NK-92 (cell line): ENCODE results near the gene WNT9A.
"Not testable (repeated sequence)": the region's sequence is repeated elsewhere in the genome, so short reads cannot be mapped to it uniquely, and the experiment has no call there.

ENCODE experiments used
- DNase-seq: peaks from one replicate; lab custom pipeline; 2025; ENCODE audit not compliant: unreplicated experiment; lab: John Stamatoyannopoulos, UW

The WNT9A gene

DNA sequence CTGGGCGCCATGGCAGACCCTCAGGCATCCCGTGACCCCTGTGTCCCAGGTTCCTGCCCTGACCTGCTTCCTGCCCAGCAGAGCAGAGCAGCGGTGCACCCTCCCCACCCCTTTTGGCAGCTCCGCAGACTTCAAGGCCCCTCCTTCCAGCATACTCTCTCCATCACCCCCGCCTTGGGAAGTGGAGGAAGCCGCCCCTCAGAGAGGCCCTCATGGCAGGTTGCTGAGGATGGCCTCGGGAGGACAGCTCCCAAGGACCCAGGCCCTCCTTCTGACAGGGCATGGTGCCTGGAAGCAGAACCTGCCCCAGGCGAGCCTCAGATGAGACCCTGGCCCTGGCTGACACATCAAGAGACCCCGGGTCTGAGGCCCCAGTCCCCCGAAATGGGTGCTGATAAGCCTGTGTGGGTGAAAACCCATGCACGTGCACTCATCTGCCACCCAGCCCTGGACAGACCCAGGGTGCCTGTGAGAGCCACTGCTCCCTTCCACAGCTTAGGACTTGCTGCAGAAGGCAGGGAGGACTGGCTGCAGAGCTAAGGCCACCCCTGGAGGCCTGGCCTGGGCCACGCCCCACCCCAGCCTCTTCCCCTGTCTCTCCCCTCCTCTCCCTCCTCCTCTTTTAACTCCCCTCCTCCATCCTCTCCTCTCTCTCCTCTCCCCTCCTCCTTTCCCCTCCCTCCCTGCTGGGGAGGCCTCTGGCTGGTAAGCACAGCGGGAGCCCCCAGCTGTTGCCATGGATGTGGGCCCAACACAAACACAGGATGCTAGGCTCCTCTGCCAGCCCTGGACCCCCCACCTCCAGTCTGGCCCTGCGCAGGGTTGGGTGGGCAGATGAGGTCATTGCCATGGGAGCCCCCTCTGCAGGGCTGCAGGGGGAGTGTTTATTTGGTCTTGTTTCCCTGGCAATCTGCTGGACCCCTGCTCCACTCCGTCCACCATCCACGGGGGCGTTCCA lies 33.7 kb downstream of the WNT9A start:
- DNase-seq: no peak

DNA sequence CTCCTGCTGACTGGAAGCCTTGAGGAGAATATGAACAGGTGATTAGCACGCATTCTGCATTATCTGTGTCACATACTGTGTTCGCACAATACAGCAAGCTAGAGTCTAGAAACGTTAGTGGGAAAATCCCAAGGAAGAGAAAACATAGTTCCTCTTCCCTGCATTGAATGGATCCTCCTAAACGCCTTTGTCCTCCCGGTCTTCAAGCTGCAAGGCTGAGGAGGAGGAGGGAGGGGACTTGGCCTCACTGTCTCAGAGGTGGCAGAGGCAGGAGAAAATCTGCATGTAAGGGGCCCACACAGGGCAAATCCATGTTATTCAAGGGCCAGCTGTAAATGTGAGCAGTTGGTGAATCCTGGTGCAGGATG lies 34.4 kb downstream of the WNT9A start:
- DNase-seq: no peak

DNA sequence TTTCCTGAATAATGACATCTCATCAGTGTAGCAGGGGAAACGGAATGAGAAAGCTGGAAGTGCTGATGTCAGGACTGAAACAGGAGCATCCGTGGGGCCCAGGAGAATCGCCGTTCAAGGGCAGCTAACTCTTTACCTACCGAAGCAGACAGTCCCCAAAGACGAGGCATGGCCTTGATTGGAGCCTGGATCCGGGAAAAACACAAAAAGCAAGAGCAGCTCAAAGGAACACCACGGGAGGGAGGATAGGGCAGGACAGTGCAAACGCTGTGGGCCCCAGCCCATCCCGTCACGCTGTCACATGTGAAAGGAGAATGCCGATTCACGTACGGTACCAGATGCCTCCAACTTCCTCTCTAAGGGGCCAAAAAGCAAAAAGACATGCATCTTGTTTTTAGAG lies 34.9 kb downstream of the WNT9A start:
- DNase-seq: no peak

DNA sequence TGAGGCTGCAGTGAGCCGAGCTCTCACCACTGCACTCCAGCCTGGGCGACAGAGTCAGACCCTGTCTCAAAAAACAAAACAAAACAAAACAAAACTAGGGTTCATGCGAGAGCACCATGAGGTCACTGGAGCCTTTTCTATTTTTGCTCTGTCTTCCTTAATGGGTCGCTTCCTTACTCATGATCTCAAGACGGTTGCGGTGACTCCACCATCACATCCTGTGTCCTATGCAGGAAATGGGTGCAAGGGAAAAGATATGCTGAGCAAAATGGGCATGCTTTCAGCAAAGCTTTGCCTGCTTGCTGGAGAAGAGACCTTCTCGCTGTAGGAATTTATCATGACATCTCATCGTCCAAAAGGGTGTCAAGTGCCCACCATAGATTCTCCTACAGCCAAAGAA lies 36.4 kb downstream of the WNT9A start:
- no peak for DNase-seq

DNA sequence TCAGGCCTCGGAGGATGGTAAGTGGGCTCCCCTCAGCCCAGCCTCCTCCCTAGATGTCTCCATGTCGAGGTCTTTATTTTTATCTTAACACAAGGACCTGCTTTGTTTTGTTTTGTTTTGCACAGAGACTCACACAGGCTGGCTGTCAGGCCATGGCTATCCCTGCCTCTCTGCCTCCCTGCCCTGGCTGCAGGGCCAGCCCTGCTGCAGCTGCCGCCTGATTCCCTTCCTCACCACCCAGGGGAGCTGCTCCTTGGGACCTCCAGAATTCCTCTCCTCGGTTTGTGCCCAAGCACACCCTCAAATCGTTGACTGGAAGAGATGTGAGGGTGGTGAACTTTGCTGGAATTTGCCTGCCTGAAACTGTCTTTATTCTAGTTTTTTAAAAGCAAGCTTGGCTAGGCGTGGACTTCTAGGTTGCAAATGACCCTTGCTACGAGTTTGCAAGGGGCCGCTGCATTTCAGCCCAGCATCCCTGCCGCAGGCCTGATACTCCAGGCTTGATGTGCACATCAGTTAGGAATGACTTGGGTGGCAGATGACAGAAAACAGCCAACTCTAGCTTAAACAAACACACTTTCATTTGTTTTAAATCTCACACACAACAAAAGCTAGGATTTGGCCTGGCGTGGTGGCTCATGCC lies 37.1 kb downstream of the WNT9A start:
- no peak for DNase-seq

DNA sequence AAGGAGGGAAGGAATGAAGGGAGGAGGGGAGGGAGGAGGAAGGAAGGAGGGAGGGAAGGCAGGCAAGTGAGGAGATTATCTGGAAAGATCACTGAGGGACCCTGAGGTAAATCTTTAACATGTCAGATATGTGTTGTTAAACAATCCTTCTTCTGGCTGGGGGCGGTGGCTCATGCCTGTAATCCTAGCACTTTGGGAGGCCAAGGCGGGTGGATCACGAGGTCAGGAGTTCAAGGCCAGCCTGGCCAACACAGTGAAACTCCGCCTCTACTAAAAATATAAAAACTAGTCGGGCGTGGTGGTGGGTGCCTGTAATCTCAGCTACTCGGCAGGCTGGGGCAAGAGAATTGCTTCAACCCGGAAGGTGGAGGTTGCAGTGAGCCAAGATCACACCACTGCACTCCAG lies 37.8 kb downstream of the WNT9A start:
- not testable (repeated sequence) for DNase-seq

DNA sequence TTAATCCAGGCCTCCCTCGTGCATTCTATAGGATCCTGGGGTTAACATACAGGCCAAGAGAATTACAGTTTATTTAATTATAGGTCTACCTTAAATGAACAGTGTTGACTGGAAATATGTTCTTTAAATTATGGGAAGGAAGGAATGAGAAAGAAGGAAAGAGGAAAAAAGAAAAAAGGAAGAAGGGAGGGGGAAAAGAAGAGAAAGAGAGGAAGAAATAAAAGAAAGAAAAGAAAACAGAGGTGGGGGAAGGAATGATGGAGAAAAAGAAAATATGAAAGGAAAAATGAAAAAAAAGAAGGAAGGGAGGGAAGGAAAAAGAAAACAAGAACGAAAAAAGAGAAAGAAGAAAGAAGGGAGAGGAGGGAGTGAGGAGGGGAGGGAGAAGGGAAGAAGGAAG lies 38.5 kb downstream of the WNT9A start:
- no peak for DNase-seq

DNA sequence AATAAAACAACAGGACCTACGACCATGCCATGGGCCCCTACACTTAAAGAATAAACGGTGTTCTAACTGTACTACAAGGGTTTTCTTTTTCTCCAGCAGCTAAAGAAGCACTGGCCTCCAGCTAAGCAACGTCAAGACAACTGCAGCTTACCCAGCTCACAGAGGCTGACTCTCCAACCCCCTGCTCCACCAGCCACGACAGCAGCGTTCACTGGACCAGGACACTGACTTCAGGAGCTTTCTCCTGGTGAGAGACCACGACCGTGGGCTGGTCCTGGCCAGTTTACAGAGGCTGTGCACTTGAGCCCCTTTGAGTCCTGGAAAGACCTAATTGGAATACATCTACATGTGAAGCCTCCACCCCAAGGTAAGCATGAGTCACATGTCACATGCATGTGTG lies 39.4 kb downstream of the WNT9A start:
- no peak for DNase-seq

DNA sequence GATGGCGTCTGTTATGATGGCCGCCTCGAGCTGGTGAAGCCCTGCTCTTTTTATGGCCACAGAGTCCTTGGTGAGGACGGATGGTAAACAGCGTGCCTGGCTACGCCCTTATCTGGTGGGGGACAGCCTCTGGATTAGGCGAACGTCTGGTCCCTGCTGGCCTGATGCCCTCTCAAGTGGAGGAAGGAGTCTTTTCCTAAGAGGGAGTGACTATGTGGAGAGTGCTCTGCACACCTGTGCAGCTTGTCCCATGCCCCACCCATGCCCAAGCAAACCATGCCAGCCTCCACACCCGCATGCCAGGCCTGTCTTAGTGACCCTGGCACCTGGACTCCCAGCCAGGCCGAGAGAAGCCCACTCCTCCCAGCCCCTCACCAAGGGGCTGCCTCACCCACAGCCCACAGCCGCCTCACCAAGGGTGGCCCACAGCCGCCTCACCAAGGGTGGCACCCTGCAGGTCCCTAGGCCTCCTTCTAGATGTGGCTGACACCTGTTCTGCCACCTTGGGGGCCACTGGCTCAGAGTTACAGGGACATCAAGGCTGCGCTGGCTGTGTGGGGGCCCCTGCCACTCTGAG lies 40.2 kb downstream of the WNT9A start:
- DNase-seq: no peak

DNA sequence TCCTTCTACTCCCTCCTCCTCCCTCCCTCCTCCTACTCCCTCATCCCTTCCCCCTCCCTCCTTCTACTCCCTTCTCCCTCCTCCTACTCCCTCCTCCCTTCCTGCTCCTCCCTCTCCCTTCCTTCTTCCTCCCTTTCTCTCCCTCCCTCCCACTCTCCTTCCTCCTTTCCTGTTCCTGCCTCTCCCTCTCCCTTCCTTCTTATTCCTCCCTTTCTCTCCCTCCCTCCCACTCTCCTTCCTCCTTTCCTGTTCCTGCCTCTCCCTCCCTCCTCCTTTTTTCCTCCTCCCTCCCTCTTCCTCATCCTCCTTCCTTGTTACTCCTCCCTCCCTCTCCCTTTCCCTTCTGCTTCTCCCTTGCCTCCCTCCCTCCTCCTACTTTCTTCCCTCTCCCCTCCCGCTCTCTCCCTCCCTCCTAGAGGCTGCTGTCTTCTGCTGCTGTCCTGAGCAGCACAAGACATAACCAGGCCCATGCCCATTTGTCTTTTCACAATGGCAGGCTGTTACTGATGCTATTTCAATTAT lies 41.1 kb downstream of the WNT9A start:
- DNase-seq: no peak

DNA sequence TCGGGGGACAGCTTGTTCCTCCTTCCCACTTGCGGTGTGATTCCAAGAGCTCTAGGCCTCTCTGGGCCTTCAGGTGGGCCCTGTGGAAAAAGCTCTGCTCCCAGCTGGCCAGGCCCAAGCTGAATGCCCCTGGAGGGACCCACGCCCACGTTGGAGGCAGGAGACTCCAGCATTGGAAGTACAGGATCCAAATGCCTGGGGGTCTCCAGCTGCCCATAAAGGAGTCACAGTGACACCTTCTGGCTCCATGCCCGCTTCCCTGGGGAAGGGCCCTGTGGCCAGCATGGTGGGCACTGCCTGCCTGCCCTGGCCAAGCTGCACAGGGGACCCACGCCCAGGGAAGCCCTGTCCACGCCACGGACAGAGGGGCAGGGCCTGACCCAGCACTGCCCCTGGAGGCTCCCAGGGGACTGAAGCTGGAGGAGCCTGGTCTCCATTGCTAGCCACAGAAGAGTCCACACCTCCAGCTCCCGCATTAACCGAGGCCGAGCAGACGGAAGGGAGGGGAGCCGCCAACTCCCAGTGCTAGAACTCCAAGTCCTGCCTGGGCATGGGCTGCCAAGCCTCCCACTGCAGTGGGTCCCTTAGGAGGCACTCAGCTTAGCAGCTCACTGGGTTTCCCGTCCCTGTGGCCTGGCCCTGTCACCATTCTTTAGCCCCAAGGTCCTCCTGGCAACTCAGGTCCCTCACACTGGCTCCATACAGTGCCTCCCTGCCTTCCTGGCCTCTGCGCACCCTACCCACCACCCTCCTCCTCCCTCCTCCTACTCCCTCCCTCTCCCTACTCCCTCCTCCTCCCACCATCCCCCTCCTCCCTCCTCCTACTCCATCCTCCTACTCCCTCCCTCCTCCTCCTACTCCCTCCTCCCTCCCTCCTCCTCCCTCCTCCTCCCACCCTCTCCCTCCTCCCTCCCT lies 41.9 kb downstream of the WNT9A start:
- no peak for DNase-seq

DNA sequence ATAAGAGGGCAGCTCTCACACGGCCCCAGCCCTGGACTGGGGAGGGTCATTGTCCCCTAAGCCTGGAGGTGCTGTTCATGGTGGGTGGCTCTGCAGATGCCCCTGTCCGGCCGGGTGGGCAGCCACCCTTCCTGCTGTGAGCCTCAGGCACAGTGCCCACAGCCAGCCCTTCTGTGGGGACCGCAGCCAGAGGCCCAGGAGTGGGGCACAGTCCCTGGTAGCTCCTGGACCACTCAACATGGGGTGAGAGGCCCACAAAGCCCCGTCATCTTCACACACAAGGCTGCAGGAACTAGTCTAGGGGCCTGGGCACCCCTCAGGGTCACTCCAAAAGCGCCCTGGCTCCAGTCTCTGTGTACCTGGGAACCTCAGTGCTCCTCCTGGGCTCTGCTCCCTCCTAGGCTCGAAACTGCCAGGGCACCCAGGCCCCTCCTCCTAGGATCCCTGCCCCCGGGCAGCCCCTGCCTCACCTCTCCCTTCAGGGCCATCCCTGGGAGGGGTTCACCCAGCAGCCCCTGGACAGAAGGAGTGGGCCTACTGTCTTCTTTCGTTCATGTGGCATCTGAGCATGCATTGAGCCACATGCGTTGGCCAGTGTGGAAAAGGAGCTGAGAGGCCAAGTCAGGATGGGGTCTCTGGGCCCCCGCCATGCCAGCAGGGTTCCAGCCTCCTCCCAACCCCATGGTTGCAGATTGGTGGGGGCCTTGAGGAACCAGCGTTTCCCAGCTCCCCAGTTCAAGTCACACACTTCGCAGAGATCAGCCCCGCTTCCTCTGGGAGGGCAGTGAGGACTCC lies 43.0 kb downstream of the WNT9A start:
- DNase-seq: no peak

DNA sequence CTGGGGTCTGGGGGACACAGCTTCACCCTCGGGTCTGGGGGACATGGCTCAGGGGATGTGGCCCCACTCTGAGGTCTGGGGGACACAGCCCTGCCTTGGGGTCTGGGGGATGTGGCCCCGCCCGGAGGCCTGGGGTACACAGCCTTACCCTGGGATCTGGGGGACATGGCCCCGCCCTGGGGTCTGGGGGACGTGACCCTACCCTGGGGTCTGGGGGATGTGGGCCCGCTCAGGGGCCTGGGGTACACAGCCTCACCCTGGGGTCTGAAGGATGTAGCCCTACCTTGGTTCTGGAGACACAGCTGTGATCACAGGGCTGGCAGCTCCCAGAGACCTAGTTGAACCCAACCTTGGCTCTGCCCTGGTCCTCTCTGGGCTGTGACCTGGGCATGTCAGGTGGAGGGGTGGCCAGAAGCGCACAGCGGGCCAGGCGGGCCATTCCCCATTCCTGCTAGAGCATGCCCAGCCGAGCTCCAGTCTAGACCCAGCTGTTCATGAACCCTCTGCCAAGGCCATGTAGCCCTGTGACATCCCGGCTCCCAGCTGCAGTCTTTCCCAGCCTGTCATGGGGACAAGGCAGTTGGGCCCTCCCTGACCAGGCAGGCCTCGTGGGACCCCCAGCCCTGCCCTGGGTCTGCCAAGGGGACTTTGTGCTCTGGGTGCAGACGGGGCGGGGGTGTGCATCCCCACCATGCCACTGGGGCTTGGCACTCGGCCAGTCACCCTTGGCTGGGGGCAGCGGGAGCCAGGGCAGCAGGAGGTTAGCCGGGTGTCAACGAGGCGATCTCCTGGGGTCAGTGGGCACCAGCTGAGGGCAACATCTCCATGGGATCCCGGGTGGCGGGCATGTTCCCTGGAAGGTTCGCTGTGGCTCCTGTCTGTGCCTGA lies 43.9 kb downstream of the WNT9A start:
- no peak for DNase-seq

DNA sequence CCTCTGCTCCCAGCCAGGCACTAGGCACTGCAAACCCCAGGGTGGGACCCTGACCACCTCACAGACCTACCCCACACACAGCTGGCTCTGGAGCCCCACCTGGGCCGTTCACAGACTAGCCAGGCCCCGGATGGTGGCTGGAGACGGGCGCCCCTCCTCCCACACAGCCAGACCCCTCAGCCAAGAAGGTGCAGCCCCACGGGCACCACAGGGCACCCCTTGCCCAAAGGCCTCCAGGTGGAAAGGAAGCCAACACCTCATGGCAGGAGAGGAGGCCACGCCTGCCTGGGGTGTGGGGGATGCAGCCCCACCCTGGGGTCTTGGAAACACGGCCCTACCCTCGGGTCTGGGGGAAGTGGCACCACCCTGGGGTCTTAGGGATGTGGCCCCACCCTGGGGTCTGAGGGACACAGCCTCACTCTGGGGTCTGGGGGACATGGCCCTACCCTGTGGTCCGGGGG lies 44.6 kb downstream of the WNT9A start:
- no peak for DNase-seq

DNA sequence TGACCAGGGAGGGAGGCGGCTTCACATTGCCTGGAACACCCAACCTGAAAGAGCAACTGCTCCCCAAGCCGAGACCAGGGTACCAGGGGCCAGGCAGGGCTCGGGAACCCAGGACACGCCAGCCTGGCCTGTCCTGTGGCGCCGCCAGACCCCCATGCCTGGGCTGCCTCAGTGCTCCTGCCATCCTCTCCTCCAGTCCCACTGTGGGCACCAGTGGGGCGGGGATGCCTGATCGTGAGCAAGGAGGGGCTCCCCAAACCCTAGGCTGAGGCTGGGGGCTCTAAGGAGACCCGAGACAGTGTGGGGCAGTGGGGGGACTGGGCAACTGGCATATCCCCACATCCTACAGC lies 45.1 kb downstream of the WNT9A start:
- no peak for DNase-seq

DNA sequence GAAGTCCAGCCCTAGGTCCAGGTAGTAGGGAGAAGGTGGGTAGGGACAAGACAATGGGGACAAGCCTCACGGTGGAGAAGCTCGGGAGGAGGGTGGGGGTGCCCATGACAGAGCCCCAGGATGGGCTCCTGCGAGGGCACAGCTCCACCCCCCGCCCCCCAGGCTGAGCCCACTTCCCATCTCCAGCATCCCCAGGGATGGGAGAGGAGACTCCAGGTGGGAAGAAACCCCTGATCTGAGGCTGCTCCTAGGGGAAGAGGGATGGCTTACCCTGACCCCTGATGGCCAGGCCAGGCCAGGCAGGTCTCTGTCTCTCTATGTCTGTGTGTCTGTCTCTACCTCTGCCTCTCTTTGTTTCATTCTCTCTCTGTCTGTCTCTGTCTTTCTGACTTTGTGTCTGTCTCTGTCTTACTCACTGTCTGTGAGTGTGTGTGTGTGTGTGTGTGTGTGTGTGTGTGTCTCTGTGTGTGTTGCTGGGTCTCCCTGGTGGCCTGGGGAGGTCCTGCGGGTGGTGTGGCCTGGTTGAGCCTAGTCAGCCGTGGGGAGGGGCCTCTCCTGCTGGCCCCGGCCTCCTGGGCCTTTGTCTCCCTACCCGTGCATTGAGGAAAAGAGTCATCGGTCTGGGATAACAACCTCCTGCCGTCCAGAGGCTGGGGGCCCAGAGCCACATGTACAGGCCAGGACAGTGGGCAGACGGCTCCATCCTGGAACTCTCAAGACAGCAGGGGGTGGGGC lies 45.7 kb downstream of the WNT9A start:
- DNase-seq: no peak

DNA sequence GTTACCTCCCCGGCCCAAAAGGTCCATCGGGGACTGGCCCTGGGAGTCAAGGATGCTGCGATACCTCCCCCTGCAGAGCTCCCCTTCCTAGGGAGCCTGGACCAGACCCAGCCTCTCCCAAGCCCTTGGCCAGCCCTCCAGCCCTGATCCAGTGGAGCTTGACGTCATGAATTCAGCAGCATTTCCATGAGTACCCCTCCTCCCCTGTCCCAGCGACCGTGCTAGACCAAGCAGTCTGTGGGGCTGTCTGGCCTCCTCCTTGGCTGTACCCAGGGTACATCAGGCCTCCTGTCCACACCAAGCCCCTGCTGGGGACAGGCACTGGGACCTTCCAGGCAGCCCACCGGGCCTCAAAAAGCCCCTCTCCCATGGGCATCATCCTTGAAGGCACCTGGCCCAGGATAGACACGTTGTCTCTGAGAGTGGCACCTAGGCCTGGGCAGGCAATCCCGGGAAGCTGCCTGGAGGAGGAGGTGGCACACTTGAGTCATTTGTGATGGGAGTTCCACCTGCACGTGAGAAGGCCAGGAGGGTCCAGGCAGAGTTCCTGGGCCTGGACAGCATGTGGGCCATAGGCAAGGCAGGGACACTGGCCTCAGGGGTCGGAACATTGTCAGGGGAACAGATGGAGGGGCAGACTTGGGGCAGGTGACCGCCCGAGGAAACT lies 46.4 kb downstream of the WNT9A start:
- DNase-seq: no peak

DNA sequence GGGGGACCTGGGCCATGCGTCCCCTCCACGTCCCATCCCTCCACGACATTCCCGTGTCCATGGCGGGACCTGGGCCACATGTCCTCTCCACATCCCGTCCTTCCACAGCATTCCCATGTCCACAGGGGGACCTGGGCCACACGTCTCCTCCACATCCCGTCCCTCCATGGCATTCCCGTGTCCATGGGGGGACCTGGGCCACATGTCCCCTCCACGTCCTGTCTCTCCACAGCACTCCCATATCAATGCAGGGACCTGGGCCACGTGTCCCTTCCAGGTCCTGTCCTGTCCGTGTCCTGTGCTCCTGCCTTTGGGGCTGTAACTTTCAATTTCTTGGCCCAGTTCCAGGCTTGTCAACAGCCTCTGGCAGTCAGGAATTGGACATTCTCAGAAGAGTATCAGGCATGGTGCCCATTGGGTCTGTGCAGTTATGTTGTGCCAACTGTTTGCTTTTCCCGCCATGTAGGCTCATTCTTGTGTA lies 47.1 kb downstream of the WNT9A start:
- DNase-seq: no peak
